HG02678 (cell line): ENCODE measurements around the gene DHRSX.
"Not testable (repeated sequence)": the region's sequence is repeated elsewhere in the genome, so short reads cannot be mapped to it uniquely, and the experiment has no call there.

Experiments used
- ATAC-seq: cut with Tn5 transposase; IDR thresholded peaks from one replicate; pipeline ENCODE4 v1.9.1; 2021; ENCODE audit warnings: mild to moderate bottlenecking, moderate library complexity; ENCODE audit not compliant: unreplicated experiment

DHRSX gene

DNA sequence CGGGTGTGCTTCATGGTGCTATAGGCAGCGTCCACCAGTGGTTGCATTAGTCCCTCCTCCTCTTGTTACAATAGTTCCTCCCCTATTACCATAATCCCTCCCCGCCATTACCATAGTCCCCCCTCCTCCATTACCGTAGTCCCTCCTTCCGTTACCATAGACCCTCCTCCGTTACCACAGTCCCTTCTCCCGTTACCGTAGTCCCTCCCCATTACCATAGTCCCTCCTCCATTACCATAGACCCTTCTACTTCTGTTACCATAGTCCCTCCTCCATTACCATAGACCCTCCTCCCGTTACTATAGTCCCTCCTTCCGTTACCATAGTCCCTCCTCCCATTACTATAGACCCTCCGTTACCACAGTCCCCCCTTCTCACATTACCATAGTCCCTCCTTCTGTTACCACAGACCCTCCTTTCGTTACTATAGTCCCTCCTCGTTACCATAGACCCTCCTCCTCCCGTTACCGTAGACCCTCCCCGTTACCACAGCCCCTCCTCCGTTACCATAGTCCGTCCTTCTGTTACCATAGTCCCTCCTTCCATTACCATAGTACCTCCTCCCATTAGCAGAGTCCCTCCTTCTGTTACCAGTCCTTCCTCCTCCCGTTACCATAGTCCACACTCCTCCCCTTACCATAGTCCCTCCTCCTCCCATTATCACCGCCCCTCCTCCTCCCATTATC is 129.6 kb downstream of the DHRSX start:
- no peak for ATAC-seq

DNA sequence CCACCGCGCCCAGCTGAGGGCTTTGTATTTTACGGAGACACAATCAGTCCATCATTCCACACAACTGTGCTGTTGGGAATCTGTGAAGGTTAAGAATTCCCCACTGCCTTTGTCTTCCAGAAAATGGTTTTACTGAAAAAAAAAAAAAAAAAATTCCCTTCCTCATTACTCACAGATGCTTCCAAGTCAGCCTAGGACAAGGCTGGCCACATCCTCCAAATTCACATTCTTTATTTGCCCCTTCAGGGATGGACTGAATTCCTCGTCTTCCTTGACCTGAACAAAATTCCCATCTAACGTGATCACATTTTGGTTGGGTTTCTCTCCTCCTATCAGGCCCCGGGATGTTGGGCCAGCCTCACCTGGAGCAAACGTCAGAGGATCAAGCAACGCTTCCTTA is 130.3 kb downstream of the DHRSX start:
- ATAC-seq, result no peak

DNA sequence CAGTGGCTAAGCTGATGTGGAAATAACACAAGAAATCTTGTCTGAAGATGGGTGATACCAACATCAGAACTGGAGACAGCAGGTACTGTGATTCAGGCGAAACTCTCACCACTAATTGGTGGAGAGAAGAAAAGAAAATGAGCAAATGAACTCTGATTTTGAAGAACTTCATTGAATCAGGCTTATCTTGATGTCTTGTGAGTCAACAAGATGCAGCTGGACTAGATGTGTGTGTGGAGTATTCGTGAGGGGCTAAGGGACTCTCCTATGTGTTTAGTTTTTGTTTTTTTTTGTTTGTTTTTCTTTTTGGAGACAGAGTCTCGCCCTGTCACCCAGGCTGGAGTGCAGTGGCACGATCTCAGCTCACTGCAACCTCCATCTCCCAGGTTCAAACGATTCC is 131.6 kb downstream of the DHRSX start:
- no peak for ATAC-seq

DNA sequence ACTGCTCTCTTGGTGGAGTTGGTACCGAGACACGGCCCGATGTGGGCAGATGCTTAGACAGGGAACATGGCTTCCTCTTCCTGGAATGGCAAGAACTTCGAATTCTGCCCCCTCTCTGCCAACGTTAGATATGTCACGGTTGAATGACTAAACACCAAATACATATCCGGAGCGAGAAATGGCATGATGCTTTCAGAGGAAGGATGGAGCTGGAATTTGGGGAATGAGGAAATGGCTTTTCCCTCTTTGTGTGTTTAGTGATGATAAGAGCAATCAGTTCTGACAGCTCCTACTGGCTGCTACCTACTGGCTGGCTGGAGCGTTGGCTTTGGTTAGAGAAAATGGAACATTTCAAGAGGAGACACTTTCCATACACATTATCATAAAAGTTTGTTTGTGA is 140.0 kb downstream of the DHRSX start:
- no peak for ATAC-seq

DNA sequence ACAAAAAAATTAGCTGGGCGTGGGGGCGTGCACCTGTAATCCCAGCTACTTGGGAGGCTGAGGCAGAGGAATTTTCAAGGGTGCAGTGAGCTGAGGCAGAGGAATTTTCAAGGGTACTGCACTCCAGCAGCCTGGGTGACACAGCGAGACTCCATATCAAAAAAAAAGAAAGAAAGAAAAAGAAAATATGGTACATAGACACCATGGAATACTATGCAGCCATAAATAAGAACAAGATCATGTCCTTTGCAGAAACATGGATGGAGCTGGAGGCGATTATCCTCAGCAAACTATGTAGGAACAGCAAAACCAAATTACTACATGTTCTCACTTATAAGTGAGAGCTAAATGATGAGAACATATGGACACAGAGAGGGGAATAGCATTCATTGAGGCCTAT is 141.3 kb downstream of the DHRSX start:
- not testable (repeated sequence) for ATAC-seq

DNA sequence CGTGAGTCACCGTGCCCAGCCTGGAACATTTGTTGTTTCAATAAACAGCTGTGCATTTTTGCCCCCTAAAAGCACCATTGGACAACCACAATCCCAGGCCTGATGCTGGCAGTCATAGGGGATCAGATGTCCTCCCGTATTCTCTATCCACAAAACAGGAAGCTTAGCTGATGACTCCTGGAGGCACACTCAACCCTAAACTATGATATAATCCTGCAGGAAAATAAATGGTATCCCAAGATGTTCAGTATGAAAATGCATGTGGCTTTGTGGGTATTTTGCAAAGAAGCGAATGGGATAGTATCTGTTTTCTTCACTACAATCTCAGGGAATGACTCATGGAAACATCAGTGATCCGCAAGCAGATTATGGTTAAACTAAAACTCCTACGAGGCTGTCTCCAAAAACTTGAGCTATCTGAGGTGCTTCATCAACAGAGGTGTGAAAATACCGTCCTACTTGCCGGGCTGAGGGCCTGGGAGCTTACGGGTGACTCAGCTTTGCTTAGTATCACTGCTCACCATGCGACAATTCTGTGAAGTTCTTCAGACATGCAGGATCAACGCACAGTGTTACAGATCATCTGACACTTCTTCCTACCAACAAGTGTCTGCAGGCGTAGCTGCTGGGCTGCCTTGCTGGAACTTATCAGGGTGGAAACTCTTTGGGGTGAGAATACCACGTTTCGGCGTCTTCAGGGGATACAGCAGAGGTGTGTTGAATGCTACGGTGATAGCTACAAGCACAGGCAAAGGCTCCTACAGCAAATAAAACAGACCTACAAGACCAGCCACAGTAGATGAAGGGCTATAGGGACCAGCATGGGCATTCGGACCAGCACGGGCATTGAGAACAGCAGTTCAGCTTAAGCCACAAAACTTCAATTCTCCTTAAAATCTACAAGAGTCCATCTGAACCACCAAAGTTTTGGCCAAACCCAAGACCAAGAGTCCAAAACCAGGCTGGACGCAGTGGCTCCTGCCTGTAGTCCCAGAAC is 148.5 kb downstream of the DHRSX start:
- no peak for ATAC-seq

DNA sequence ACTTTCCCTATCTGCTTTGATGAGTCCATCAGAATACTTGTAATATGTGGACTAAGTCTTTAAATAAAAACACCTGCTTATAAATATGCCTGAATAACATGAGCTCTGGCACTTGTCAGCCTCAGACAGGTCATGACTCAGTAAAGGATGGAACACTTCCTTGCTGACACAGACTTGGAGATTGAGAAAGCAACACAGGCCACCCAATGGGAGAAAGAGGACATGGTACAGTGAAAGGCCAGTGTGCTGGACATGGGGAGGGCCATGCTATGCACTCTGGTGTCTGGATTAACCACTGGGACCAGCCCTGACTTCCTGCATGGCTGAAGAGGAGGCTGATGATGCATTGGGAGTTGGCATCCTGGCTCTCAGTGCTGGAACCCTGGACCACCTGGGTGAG is 149.5 kb downstream of the DHRSX start:
- no peak for ATAC-seq

- ATAC-seq, result not testable (repeated sequence)
Measured at GRCh38 chrX:2350703-2351102, 150.1 kb downstream of the DHRSX start.

GRCh38 chrX:2350036-2350435 is 150.7 kb downstream of the DHRSX start:
- not testable (repeated sequence) for ATAC-seq

- no peak for ATAC-seq
Measured at GRCh38 chrX:2348211-2348610, 152.6 kb downstream of the DHRSX start.

GRCh38 chrX:2346158-2346557 is 154.6 kb downstream of the DHRSX start:
- ATAC-seq, result no peak

- no peak for ATAC-seq
Measured at GRCh38 chrX:2345562-2345961, 155.2 kb downstream of the DHRSX start.

GRCh38 chrX:2343413-2343812 is 157.4 kb downstream of the DHRSX start:
- ATAC-seq, result no peak

- no peak for ATAC-seq
Measured at GRCh38 chrX:2342874-2343273, 157.9 kb downstream of the DHRSX start.

DNA sequence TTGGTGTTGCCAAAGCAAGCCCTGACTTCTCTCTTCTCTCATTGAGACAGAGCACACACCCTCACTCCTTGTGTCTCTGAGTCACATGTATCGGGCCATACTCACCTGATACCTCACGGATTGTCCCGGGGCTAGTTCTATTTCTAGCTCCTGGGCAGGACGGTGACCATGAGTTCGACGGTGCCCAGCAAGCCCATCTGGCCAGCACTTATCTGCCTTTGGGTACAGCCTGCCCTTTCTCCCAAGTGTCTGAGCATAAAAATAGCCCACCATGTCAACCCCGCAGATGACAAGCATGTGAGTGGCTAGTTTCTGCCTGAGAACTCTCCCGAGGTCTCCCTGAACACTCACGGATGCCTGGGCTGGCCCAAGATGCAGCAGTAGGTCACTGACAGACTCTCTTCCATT is 158.5 kb downstream of the DHRSX start:
- no peak for ATAC-seq

GRCh38 chrX:2340991-2341390 is 159.8 kb downstream of the DHRSX start:
- no peak for ATAC-seq

DNA sequence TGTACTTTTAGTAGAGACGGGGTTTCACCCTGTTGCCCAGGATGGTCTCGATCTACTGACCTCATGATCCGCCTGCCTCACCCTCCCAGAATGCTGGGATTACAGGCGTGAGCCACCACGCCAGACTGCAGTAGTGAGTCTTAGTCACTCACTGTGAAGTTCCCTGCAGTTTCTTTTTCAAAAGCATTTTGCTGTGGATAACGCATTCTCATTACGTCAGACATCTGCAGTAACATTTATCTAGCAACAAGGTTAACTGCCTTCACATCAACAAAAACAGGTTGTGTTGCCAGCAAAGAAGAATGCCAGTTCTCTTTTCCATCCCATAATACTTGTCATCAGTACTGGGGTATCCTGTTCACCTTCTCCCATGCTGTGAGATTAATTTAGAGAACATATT is 164.6 kb downstream of the DHRSX start:
- ATAC-seq, result no peak

- no peak for ATAC-seq
Measured at GRCh38 chrX:2334237-2334636, 166.5 kb downstream of the DHRSX start.

DNA sequence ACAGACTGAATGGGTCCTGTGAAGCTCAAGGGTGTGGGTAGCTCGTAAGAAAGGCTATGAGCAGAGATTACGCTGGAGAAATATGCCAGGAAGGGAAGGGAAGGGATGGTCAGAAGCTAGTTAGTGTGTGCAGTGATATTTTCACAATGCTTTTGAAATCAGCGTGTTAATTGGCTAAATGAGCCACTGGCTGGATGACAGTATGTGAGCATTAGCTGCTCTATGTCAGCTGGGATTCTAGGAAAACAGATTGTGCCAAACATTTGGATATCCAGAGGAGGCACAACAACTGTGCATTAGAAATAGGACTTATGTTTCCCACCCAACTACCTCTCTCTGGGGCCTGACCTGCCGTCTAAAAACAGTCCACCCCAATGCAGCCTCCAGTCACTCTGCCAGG is 168.5 kb downstream of the DHRSX start:
- ATAC-seq, result no peak

DNA sequence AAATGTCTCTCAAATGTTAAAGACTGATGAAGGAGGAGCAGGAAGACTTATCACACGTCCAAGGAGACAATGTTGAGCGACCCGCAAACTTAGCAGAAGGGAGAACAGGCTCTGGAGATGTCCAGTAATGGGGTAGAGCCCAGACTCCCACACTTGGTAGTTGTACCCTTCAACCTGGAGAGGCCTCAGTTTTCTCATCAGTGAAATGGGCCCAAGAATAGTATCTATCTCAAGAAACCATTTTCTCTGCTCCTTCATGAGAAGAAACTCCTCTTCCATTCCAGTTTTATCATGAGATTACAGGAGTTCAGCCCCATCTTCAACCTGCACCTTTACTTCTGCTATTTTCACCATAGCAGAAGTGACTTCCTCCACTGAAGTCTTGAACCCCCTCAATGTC is 169.9 kb downstream of the DHRSX start:
- no peak for ATAC-seq

DNA sequence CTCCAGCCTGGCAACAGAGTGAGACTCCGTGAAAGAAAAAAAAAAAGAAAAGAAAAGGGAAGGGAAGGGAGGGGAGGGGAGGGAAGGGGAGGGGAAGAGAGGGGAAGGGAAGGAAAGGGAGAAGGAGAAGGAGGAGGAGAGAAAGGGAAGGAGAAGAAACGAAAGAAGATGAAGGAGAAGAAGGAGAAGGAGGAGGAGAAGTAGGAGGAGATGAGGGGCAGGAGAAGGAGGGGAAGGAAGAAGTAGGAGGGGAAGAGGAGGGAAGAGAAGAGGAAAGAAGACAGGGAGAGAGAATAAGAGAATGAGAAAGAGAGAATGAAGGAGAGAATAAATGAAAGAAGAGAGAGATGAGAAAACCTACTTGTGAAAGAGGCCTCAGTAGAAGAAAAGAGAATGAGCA is 170.3 kb downstream of the DHRSX start:
- no peak for ATAC-seq

DNA sequence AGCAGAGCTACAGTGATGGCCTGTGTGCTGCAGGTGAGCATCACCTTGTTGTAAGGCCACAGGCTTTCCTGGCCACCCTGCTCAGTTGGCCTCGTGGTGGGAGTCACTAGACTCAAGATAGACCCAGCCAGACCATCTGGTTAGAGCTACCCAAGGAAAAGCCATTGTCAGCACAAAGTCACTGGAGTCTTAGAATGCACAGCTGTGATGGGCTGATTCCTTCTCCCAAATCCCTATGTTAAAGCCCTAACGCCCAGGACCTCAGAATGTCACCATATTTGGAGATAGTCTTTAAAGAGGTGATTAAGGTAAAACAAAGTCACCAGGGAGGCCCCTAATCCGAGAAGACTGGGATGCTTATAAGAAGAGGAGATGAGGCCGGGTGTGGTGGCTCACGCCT is 173.4 kb downstream of the DHRSX start:
- ATAC-seq, result no peak
